GM18498 (cell line): Measurements from ENCODE around the gene PRMT2.
"Not testable (repeated sequence)": the region's sequence is repeated elsewhere in the genome, so short reads cannot be mapped to it uniquely, and the experiment has no call there.

Source experiments
- ATAC-seq: cut with Tn5 transposase; IDR thresholded peaks from one replicate; pipeline ENCODE4 v1.9.1; 2021; ENCODE audit warnings: mild to moderate bottlenecking, moderate library complexity; ENCODE audit not compliant: unreplicated experiment

Gene PRMT2

GRCh38 chr21:46666941-46667740, 31.7 kb downstream of the PRMT2 start:
- no peak for ATAC-seq

- ATAC-seq: no peak
Measured at GRCh38 chr21:46667741-46668380, 32.4 kb downstream of the PRMT2 start.

- no peak for ATAC-seq
Measured at GRCh38 chr21:46668381-46668780, 32.9 kb downstream of the PRMT2 start.

GRCh38 chr21:46668904-46669303, 33.4 kb downstream of the PRMT2 start:
- not testable (repeated sequence) for ATAC-seq

GRCh38 chr21:46674430-46675007, 39.0 kb downstream of the PRMT2 start:
- ATAC-seq: no peak

GRCh38 chr21:46675595-46676280, 40.3 kb downstream of the PRMT2 start:
- ATAC-seq: no peak

GRCh38 chr21:46676542-46676941, 41.1 kb downstream of the PRMT2 start:
- not testable (repeated sequence) for ATAC-seq

GRCh38 chr21:46681593-46681992, 46.1 kb downstream of the PRMT2 start:
- not testable (repeated sequence) for ATAC-seq

GRCh38 chr21:46698652-46699051, 63.2 kb downstream of the PRMT2 start:
- ATAC-seq: not testable (repeated sequence)

GRCh38 chr21:46699104-46699503, 63.6 kb downstream of the PRMT2 start:
- ATAC-seq: not testable (repeated sequence)
